ENCODE measurements around the gene SART3. TPM values are rescaled to one million over a fixed set of nuclear protein-coding genes. Genes with fewer than 3 reads are reported as not detected.

Gene SART3
- total and polyA plus RNA-seq, 2 of the 8 experiments (the other 6 are each of a cell fraction or from before 2014, with no cell fraction given), result 16.0 to 103 TPM

DNA sequence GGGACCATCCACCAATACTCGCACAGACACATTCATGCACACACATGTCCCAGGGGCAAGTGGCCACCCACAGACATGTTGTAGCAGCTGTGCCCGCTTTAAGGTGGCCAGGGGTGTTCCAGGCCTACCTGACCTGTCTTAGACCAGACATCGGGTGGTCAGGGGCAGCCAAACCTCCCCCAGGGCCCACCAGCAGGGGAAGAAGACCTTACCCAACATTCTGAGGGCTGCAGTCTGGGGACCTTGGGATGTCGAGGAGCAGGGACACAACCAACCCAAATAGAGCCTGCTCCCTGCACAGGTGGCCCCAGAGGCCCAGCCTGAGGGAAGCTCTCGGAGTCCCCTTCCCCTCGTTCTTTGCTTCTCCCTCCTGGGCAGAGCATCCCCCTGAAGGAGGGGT lies 38.6 kb upstream of the SART3 start (continued):
- TF ChIP-seq FOSL1 (IDR thresholded peaks at IDR 0.05; ENCODE audit: insufficient read depth, low read depth, low read length) (no peak), TBP (IDR thresholded peaks at IDR 0.05; ENCODE audit: low read depth, low read length) (no peak)

All from H1 (cell line).